Spleen (tissue), 7 donors: ENCODE measurements around the gene FMNL1.

Experiments used
- CTCF ChIP-seq, 11 experiments: fragments of 200-600 bp in 7 of 11; fragments of 450-650 bp in 4 of 11; sonication (generic) in 4 of 11; IDR thresholded peaks in 8 of 11; conservative IDR thresholded peaks in 3 of 11; 1 replicate in 7 of 11; 2 replicates in 4 of 11; pipeline versions ENCODE4 v1.4.0 to v1.8.0; 2016 to 2021; ENCODE audit warnings: antibody characterized with exemption in 11 of 11, inconsistent platforms in 4 of 11, mild to moderate bottlenecking in 1 of 11
- POLR2A ChIP-seq, 3 donors: fragments of 450-650 bp; IDR thresholded peaks; one replicate each; pipeline ENCODE4 v1.5.1; 2017; ENCODE audit warnings: antibody characterized with exemption in 3 of 3, mild to moderate bottlenecking in 1 of 3
- POLR2AphosphoS5 ChIP-seq, 3 donors: sonication (generic); formaldehyde crosslinking; IDR thresholded peaks; one replicate each; pipeline ENCODE4 v1.5.1; 2017; ENCODE audit warnings: antibody characterized with exemption in 3 of 3
- donor health status: DM: no; HTN: no; CAD: no; lungs with moderate emphysema.
- donor health status: DM: no; HTN: no; CAD: no.
- donor health status: DM: no; HTN: no; CAD: no.

- TF ChIP-seq CTCF (IDR thresholded peaks at IDR 0.05 in 8 of 11, conservative IDR thresholded peaks at IDR 0.05 in 3 of 11), result no peak
- no peak for TF ChIP-seq POLR2A (IDR thresholded peaks at IDR 0.05)
- TF ChIP-seq POLR2AphosphoS5 (IDR thresholded peaks at IDR 0.05), result no peak
These were observed 1.6 kb upstream of the FMNL1 start for GRCh38 chr17:45220079-45220478.
